SKM-1 treated with dmso at 0.1 percent for 144 hours (cell line): ENCODE results near the gene SPTLC3.

ENCODE experiments used
- DNase-seq: peaks from one replicate; lab custom pipeline; 2025; ENCODE audit not compliant: unreplicated experiment; lab: John Stamatoyannopoulos, UW

The SPTLC3 gene

DNA sequence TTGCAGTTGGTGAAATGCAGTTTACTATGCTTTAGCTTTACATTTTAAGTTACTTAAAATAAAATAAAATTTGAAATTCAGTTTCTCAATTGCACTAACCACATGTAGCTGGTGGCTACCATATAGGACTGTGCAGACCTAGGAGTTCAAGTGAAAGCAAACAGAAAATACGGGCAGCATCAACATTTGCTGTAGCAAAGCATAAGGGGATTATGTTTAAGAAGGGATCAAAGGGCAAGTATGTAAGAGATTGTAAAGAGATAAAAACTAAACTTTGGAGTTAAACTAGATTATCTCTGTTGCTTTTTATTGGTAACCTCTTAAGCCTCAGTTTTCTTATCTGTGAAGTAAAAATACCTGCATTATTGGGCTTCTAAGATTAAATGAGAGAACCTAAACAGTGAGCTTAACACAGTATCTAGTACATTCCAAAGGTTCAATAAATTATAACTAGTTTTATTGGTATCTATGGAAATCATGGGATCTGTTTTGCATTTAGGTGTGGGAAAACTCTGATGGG, 81.2 kb downstream of the SPTLC3 start:
- no peak for DNase-seq

DNA sequence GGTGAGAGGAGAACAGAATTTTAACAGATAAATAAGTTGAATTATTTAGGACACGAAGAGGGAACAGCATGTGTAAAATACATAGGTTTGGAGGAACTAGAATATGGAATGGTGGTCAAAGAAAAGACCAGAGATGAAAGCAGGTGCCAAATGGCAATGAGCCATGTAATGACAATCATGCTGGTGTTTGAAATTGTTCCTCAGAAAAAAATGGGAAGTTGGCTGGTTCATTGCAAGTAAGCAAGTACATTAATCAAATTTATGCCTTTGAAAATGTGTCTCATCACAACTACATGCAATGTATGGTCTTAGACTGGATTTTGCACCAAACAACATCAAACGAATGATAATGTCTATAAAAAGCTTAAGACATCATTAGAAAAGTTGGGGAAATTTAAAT, 83.3 kb downstream of the SPTLC3 start:
- DNase-seq = no peak

DNA sequence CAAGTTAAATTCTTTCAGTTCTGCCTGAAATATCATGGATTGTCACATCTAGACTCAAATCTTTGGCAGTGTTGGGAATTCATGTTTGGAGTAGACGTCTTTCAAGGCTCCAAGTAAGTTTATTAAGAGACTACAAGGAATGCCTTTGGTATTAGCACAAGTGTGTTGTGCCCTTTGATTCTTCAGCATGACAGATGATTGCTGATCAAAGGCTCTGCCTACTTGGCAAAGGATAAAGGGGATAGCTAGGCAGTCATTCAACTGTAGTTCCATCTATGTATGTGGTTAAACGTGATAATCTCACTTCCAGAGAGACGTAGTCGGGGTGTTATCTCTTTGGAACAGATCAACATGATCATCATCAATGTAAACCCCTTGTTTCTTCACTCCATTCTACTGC, 86.2 kb downstream of the SPTLC3 start:
- DNase-seq = no peak

DNA sequence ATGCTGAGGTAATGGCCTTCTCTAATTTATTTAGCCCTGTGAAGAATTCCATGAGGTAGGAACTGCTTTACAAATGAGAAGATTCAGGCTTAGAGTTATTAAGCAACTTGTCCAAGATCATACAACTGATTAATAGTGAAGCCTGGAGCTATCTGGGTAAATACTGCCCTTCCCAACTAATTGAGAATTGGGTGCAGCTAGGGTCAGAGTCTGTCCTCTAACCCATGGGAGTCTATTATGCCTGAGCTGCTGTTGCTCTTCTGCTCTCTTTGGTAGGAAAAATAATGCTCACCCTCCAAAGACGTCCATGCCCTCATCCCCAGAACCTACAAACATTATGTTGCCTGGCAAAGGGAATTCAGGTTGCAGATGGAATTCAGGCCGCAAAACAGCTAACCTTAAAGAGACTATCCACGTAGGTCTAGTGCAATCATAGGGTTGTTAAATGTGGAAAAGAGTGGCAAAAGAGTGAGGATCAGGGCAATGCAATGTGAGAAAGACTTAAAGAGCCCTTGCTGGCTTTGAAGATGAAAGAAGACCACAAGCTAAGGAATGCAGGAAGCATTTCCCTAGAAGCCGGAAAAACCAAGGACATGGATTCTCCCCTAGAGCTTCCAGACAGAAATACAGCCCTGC, 90.1 kb downstream of the SPTLC3 start:
- no peak for DNase-seq

DNA sequence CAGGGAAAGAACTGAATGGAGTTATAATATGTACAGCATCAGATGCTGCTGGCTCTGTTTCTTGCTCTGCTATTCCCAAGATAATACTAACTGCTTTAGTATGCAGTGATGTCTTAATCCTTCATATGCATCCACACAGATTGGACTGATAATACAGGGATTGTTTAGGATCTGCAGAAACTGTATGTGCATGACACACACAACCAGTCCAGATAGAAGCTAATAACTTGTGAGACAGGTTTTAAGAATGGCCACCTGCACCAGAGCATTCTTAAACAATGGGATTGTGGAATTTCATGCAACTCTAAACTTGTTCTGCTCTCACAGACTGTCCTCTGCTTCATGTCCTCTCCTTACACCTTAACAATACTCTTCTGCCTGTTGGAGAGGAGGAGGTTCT, 90.9 kb downstream of the SPTLC3 start:
- no peak for DNase-seq

DNA sequence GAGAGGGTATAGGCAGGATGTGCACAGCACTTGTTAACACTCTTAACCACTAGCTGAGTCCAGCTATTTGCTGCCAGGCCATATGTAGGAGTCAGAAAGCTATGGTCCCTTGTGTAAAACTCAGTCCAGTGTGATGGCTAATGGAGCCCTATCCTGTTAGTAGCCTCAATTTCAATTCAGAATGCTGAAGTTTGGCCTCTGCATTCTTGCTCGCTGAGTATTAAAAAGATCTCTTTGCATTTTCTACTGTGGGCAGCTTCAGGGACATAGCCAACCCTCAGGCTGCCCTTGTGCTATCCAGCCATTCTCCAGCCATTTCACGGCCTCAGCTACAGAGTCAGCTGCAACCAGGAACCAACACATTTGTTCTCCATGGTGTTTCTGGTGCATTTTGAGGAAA, 92.5 kb downstream of the SPTLC3 start:
- DNase-seq = no peak

DNA sequence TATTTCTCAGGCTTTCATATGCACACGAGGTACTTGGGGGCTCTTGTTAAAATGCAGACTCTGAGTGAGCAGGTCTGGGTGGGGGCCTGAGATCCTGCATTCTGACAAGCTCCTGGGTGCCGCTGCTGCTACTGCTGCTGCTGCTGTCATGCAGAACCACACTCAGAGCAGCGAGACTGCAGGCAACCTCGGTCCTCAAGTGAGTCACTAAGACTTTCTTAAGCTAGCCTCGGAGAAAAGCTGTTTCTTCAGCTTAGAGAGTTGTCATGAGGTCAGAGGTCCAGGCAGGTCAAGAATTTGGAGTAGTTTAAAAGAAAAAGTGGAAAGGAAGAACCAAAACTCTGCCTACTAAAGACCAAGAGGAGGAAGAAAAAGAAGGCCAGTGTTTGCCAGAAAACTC, 92.9 kb downstream of the SPTLC3 start:
- DNase-seq = no peak

DNA sequence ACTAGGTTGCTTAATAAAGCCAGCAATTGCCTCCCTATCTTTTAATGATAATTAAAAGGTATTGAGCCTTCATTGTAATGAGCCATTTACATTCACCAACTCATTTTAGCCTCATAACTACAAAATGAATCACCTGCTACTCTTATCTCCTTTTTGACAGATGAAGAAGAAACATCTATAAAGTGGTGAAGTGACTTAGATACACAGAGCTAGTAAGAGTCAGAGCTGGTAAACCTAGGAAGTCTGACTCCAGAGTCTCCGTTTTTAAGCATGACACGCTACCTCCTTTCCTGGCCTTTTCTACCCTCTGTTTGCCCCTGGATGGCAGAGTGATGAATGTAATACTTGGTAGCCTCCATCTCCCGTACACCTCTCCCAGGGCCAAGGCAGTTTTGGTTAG, 93.5 kb downstream of the SPTLC3 start:
- no peak for DNase-seq

DNA sequence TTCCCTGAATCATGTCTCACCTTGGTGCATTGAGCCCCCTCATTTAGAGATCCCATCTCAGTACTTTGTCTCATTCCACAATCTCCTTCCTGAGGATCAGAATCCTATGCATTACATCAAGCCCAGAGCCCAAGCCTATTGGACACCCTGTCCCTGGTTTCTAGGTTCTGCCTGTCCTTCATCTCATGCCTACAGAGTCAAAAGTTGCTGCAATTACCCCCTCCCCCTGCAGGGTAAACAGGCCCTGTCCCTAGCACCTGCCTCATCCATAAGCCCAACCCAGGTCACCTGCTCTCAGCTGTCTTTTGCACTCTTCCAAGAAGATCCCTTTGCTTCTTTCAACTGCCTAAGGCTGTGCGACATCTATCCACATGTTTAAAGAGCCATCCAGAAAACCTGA, 93.9 kb downstream of the SPTLC3 start:
- no peak for DNase-seq

DNA sequence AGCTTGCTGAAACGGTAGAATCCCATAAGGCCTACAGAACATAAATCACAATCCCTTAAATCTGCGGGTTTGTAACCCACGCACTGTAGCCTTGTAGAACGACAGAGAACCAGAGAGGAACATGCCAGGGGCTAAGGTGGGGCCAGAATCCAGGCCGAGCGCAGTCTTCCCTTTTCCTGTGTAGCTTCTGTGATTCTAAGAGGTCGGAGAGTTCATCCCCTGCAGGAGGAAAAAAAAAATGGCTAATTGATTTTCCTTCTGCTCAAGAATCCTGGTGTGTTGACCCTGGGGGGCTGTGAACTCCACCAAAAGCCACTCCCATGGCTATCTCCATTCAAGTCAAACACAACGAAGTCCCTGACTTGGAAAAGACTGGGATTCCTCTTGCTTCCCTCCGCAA, 96.3 kb downstream of the SPTLC3 start:
- DNase-seq = no peak

DNA sequence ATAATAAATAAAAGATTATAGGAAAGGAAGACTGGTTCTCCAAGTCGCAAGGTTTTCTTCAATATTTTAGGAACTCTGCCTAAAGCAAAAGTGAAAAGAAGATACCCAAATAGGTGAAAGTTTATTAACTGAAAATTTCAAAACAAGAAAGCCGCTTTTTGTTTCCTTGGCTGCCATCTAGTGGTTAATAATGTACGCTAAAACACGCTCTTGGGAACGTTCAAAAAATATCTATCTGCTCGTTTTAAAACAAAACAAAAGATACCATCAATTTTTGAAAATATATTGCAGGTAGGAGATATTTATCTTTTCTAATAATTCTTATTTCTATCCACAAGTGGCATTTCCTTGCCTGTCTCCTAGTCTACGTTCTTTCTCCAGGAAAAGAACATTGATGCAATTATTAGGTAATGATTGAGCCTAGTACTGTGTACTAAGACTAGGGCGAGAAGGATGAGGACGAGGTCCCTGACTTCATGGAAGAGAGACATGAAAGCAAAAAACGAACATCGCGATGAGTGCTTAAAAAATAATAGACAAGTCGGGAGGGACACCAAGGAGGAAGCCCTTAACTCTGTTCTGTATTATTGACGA, 97.2 kb downstream of the SPTLC3 start:
- peak; percentile 2 for DNase-seq

DNA sequence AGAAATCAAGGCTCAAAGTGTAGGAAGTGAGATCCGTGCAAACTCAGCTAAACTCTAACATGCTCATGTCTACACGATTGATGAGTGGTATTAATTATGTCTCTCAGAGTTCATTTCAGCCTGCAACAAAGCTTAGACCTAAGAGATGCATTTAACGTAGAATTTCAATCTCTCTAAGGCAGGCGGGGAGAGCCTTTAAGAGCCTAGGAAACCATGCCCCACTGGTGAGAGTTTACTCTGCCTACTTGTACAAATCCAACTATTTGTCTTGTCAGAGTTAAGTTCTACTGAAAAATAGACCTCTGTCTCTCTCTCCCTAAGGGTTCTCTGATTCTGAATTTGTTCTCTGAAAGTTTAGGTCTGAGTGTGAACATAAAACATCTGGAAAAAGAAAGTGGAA, 100.9 kb downstream of the SPTLC3 start:
- no peak for DNase-seq

DNA sequence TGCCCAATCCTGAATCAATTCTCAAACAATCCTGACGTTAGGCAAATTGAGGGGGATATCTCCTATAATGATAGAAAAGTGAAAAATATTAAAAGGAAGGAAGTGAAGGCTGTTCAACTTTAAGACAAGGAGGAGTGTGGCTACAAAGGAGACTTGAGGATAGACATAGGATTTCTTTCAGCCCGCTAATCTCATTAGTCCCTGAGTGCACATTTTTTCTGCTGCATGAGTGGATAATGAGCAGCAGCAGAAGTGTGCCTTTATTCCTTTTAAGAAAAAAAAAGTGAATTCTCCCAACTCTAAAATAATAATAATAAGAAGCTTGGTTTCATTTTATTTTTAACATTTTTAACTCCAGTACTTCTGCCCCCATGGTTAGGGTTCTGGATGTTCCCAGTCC, 102.0 kb downstream of the SPTLC3 start:
- no peak for DNase-seq

DNA sequence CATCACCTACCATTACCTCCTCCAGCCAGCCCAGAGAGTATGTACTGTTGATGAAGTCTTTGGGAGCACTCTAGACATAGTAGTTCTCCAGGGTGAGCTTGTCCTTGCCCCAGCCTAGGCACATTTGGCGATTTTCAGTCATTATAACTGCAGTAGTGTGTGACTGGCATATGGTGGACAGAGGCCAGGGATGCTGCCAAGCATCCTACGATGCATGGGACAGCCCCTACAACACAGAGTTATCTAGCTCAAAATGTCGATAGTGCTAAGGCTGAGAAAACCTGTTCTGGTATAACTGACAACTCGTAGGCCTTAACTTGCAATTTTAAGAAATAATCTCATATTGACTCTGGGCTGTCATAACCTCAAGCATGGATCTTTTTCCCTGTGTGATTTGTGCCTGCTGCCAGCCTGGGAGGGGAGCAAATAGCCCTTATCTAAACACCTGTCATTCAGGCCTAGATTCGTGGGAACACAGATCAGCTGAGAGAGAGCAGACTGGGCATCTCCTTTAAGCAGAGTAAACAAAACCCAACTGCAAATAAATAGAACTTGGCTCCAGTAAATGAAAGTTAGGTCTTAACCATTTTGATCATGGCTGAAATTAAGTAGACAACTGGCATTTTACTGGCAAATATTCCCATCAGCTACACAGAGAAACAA, 102.6 kb downstream of the SPTLC3 start:
- DNase-seq = no peak

DNA sequence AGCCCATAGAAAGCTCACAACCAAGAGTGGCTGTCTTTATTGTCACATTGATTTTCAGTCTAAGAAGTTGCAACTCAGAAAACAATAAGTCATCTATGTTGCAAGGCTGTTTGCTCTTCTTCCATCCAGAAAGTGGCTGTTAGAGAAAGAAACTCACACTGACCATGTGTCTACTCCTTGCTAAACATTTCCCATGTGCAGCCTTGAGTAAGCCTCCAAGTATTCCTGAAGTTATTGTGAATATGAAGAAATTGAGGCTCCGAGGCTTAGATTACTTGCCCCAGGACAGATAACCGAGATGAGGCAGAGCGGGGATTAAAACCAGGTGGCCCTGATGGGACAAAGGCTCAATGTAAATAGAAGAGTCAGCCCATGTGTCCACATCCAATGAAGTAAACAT, 105.0 kb downstream of the SPTLC3 start:
- DNase-seq = no peak

DNA sequence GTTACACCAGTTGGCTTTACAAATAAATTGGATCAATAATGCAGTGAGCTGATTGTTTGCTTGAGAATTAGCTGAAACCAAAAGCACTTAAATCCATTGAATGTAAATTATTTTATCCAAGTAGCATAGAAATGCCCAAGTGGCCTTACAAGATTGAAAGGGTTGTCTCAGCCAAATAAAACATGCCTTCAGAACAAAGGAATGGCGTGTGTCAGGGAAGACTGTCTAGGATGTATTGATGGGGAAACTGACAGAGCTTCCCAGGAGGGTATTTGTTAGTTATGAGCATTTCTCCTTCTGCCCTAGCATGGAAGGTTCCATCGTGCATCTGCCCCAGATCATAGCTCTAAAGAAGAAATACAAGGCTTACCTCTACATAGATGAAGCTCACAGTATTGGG, 108.4 kb downstream of the SPTLC3 start:
- no peak for DNase-seq

DNA sequence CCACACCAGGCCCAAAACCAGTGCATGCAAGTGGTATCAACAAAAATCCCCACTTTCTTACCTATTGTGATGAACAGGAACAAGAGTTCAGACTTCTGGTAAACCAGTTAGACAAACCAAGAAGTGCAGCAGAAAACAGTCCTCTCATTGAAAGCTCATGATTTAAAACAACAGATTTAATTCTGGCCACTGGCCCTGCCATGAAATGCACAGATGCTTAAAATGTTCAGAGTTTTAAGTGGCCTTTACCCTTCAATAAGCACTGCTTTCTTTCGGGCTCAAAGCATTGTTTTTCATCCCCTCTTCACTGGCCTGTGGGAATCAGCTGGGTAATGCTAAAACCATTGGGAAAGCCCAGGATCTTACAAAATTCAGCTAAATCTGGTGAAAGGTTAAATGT, 109.9 kb downstream of the SPTLC3 start:
- no peak for DNase-seq

DNA sequence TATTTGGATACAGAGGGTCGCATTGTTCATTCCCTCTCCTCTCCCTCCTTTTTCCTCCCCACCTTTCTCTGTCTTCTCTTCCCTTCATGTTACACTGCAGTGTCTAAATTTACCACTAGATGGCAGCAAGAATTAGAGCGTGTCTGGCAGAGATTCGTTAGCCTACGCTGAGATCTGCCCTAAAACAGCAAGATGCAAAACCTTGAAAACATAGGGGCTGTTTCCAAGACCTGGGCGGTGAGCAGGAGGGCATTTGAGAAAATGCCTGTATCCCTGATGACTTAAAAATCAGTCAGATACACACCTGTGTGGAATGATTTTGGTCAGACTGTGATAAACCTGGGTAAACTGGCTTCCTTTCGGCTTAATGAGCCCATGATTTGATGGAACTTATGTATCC, 110.8 kb downstream of the SPTLC3 start:
- DNase-seq = peak; percentile 1

DNA sequence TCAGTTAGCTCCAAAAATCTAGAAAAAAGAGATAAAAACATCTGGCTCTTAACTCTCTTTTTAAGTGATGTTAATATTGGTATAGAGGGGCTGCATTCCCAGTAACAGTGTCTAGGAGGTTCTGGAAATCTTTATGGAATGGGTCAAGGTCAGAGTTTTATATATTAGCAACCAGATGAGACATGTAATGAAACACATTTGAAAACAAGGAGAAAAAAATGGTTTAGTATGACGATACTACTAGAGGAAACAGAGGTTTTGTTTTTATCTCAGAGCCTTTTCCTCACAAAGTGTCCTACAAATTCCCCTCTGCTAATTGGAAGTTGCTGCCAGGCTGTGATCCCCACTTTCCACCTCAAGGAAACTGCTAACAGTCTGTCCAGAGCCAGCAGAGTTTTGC, 111.7 kb downstream of the SPTLC3 start:
- DNase-seq = no peak

DNA sequence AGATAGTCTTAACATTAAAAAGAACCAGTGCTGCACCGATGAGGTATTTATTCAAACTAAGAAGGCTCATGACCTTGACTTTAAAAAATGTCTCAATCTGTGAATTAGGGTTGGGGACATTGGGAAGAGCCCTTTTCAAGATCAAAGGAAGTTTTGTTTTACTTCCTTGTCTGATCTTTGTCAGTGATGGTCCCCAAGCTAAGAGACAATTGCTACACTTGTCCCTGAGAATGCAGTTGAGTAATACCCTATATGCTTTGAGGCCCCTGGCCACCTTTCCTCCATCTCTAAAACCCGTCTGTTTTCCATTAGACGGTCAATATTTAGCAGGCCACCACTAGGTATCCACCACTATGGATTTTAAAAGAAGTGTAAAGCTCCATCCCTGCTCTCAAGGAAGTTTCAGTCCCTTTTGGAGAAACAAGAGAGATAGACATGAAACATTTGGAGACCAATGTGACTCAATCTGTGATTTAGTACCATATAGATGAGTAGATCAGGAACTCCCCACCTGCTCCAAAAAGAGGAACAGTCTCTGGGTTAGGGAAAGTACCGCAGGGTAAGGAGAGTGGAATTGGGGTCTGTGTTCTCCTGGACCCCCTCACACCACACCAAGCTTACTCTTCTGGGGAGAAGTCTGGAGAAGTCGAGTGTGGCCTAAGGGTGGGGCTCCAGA, 113.2 kb downstream of the SPTLC3 start:
- no peak for DNase-seq

DNA sequence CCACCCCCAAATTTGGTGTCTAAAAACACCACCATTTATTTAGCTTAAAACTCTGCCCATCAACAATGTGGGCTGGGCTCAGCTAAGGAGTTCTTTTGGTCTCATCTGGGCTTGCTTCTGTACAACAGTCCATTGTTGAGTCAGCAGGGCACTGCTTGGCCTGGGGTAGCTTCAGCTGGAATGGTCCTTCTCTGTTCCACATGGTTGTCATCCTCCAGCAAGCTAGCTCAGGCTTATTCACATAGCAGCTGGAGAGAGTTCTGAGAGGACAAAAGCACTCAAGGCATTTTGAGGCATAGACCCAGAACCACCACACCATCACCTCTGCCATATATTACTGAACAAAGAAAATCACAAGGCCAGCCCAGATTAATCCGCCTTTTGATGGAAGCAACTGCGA, 116.7 kb downstream of the SPTLC3 start:
- DNase-seq = no peak

DNA sequence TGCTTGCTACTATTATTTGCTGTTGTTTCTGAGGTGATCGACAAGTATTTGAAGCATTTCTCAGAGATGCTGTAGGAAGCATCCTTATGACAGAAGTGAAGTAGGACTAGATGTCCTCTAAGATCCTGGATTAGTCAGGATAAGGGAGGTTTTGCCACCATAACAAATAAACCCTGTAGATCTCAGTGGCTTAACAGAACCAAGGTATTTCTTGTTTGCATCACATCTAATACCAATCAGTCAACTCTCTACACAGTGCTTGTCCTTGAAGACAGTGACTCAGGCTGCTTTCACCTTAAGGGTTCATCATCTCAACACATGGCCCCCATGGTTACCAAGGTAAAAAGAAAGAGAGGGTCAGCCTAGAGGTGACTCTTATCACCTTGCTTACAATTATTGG, 119.4 kb downstream of the SPTLC3 start:
- DNase-seq = no peak
